Adrenal gland (tissue), 5 donors: ENCODE results near the gene NPPC.

Experiments
- POLR2A ChIP-seq, 2 donors: fragments of 450-650 bp; IDR thresholded peaks; one replicate each; pipeline ENCODE4 v1.6.1; 2017; ENCODE audit warnings: antibody characterized with exemption in 2 of 2, mild to moderate bottlenecking in 2 of 2, moderate library complexity in 1 of 2
- TF ChIP-seq, protein P1 (sequence below), 6 experiments: fragments of 450-650 bp in 4 of 6; fragments of 200-600 bp in 2 of 6; sonication (generic) in 1 of 6; IDR thresholded peaks; 1 replicate in 5 of 6; 2 replicates in 1 of 6; pipeline versions ENCODE4 v1.5.1 to v1.8.0; 2016 to 2021; ENCODE audit warnings: antibody characterized with exemption in 6 of 6, mild to moderate bottlenecking in 2 of 6, moderate library complexity in 1 of 6
- donor health status: DM: no; HTN: no; CAD: no.

DNA sequence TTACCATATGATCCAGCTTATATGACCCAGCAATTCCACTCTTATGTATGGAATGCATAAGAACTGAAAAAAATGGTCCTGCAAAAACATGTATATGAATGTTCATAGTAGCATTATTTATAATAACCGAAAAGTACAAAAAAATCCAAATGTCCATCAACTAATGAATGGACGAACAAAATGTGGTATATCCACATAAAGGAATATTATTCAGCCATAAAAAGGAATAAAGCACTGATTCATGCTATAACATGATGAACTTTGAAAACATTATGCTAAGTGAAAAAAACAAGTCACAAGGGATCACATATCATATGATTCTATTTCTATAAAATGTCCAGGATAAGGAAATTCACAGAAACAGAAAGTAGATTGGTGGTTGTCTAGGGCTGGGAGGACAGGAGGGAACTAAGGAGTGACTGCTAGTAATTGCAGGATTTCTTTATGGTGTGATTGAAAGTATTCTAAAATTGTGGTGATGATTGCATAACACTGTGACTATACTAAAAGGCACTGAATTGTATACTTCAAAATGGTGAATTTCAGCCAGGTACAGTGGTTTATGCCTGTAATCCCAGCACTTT is 25.3 kb upstream of the NPPC start:
- TF ChIP-seq, protein P1, sequence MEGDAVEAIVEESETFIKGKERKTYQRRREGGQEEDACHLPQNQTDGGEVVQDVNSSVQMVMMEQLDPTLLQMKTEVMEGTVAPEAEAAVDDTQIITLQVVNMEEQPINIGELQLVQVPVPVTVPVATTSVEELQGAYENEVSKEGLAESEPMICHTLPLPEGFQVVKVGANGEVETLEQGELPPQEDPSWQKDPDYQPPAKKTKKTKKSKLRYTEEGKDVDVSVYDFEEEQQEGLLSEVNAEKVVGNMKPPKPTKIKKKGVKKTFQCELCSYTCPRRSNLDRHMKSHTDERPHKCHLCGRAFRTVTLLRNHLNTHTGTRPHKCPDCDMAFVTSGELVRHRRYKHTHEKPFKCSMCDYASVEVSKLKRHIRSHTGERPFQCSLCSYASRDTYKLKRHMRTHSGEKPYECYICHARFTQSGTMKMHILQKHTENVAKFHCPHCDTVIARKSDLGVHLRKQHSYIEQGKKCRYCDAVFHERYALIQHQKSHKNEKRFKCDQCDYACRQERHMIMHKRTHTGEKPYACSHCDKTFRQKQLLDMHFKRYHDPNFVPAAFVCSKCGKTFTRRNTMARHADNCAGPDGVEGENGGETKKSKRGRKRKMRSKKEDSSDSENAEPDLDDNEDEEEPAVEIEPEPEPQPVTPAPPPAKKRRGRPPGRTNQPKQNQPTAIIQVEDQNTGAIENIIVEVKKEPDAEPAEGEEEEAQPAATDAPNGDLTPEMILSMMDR (IDR thresholded peaks at IDR 0.05) = no peak
- TF ChIP-seq POLR2A (IDR thresholded peaks at IDR 0.05) = no peak
